H1 (cell line): Measurements from ENCODE around the gene GOLPH3L. TPM values are rescaled to one million over a fixed set of nuclear protein-coding genes. Genes with fewer than 3 reads are reported as not detected.
A peak's percentile ranks its signal among the peaks of the same experiment; 100 is the strongest.

ENCODE experiments used
- CTCF ChIA-PET: fragments of 300-600 bp; sonication (Branson Sonifier 250); formaldehyde crosslinking; loops from one replicate; lab custom pipeline; 2021; ENCODE audit not compliant: partially characterized antibody; lab: Charles Lee
- POLR2A ChIA-PET: fragments of 300-600 bp; sonication (Branson Sonifier 250); formaldehyde crosslinking; loops from one replicate; lab custom pipeline; 2021; ENCODE audit warnings: inconsistent platforms; ENCODE audit not compliant: partially characterized antibody; lab: Charles Lee
- DNase-seq, 2 experiments: peaks; one replicate each; pipeline versions ENCODE4 v3.0.0 to v3.0.0-alpha.2; 2010 to 2022; ENCODE audit warnings: low spot score in 2 of 2, low read depth in 1 of 2, mixed read lengths in 1 of 2
- FAIRE-seq: peaks from 2 replicates; lab custom pipeline; 2011; peaks lifted over from hg19 to GRCh38; lab: Jason Lieb, UNC
- H2AFZ ChIP-seq: 2 replicates; pipeline ENCODE4 v1.8.1; 2012; ENCODE audit warnings: low read length, inconsistent platforms
- H2AK5ac ChIP-seq: 2 replicates; pipeline ENCODE4 v1.6.1; 2013; ENCODE audit warnings: low read depth, low read length
- H2BK120ac ChIP-seq: replicated peaks from 2 replicates; pipeline ENCODE3; 2013; ENCODE audit warnings: low read depth, low read length, inconsistent platforms
- H2BK12ac ChIP-seq: 2 replicates; pipeline ENCODE4 v1.6.1; 2013; ENCODE audit warnings: low read depth, low read length
- H2BK15ac ChIP-seq: 2 replicates; pipeline ENCODE4 v1.6.1; 2013; ENCODE audit warnings: low read length
- H2BK20ac ChIP-seq: 2 replicates; pipeline ENCODE4 v1.6.1; 2013; ENCODE audit warnings: low read length
- H2BK5ac ChIP-seq: 2 replicates; pipeline ENCODE4 v1.6.1; 2013; ENCODE audit warnings: low read depth, low read length
- H3K14ac ChIP-seq: 2 replicates; pipeline ENCODE4 v1.6.1; 2013; ENCODE audit warnings: inconsistent platforms; ENCODE audit not compliant: insufficient read length
- H3K18ac ChIP-seq: 2 replicates; pipeline ENCODE4 v1.6.1; 2013; ENCODE audit warnings: low read length; ENCODE audit errors: extremely low read depth
- H3K23ac ChIP-seq: 2 replicates; pipeline ENCODE4 v1.6.1; 2013; ENCODE audit warnings: inconsistent platforms; ENCODE audit not compliant: insufficient read length
- H3K23me2 ChIP-seq: 2 replicates; pipeline ENCODE4 v1.6.1; 2013; ENCODE audit warnings: low read depth, low read length
- H3K27ac ChIP-seq: 2 replicates; pipeline ENCODE4 v1.6.1; 2011; ENCODE audit warnings: low read depth, low read length, inconsistent platforms
- H3K27me3 ChIP-seq, 4 experiments: replicated peaks in 1 of 4; 1 replicate in 1 of 4; 2 replicates in 3 of 4; pipeline versions ENCODE4 v1.6.1 to v1.8.1; 2011 to 2013; ENCODE audit warnings: low read length in 3 of 4, mild to moderate bottlenecking in 3 of 4, inconsistent platforms in 2 of 4, mixed read lengths in 2 of 4, moderate library complexity in 1 of 4; ENCODE audit not compliant: control insufficient read depth in 3 of 4, insufficient read depth in 3 of 4; ENCODE audit errors: extremely low read depth in 1 of 4
- H3K36me3 ChIP-seq, 4 experiments: 2 replicates each; pipeline versions ENCODE4 v1.6.1 to v1.8.1; 2011 to 2013; ENCODE audit warnings: mild to moderate bottlenecking in 4 of 4, low read length in 3 of 4, moderate library complexity in 2 of 4, control low read depth in 1 of 4, inconsistent platforms in 1 of 4; ENCODE audit not compliant: insufficient read depth in 4 of 4, control insufficient read depth in 2 of 4
- H3K4ac ChIP-seq: replicated peaks from 2 replicates; pipeline ENCODE3; 2013; ENCODE audit warnings: low read length, low read depth, mixed read lengths, inconsistent platforms; ENCODE audit not compliant: insufficient read length
- H3K4me1 ChIP-seq, 4 experiments: replicated peaks in 1 of 4; 1 replicate in 1 of 4; 2 replicates in 3 of 4; pipeline versions ENCODE4 v1.6.1 to v1.8.1; 2011 to 2013; ENCODE audit warnings: low read length in 3 of 4, inconsistent platforms in 2 of 4, mixed read lengths in 1 of 4; ENCODE audit not compliant: insufficient read depth in 4 of 4, control insufficient read depth in 3 of 4
- H3K4me2 ChIP-seq, 2 experiments: 2 replicates each; pipeline versions ENCODE4 v1.6.1 to v1.8.1; 2011 to 2013; ENCODE audit warnings: low read depth in 2 of 2, low read length in 2 of 2, control low read depth in 1 of 2, inconsistent platforms in 1 of 2, mild to moderate bottlenecking in 1 of 2; ENCODE audit not compliant: insufficient read depth in 1 of 2
- H3K4me3 ChIP-seq, 4 experiments: fragments of 200-600, 300-600 bp in 1 of 4; sonication (generic), shearing (Covaris generic), sonication (Bioruptor Twin) in 1 of 4; 2 replicates each; pipeline versions ENCODE4 v1.5.1 to v1.8.1; 2011 to 2016; ENCODE audit warnings: low read length in 4 of 4, low read depth in 3 of 4, control low read depth in 2 of 4, inconsistent platforms in 2 of 4, mild to moderate bottlenecking in 2 of 4, mixed read lengths in 1 of 4, moderate library complexity in 1 of 4; ENCODE audit not compliant: insufficient read depth in 2 of 4; ENCODE audit errors: extremely low read depth in 1 of 4
- H3K56ac ChIP-seq: replicated peaks from 2 replicates; pipeline ENCODE3; 2013; ENCODE audit warnings: low read depth, mild to moderate bottlenecking, mixed read lengths, low read length, inconsistent platforms; ENCODE audit not compliant: insufficient read length
- H3K79me1 ChIP-seq: 2 replicates; pipeline ENCODE4 v1.6.1; 2013; ENCODE audit warnings: low read depth, low read length, control low read depth
- H3K79me2 ChIP-seq, 2 experiments: 2 replicates each; pipeline versions ENCODE4 v1.6.1 to v1.8.1; 2012 to 2013; ENCODE audit warnings: low read length in 2 of 2, mild to moderate bottlenecking in 2 of 2, inconsistent platforms in 1 of 2; ENCODE audit not compliant: insufficient read depth in 2 of 2, control insufficient read depth in 1 of 2
- H3K9ac ChIP-seq, 4 experiments: replicated peaks in 1 of 4; 1 replicate in 1 of 4; 2 replicates in 3 of 4; pipeline versions ENCODE4 v1.6.1 to v1.8.1; 2011 to 2013; ENCODE audit warnings: low read depth in 3 of 4, low read length in 3 of 4, control low read depth in 2 of 4, mild to moderate bottlenecking in 2 of 4, moderate library complexity in 2 of 4, inconsistent platforms in 1 of 4; ENCODE audit errors: extremely low read depth in 1 of 4
- H3K9me3 ChIP-seq, 2 experiments: 2 replicates each; pipeline versions ENCODE4 v1.6.1 to v1.8.1; 2012 to 2013; ENCODE audit warnings: mild to moderate bottlenecking in 2 of 2, moderate library complexity in 2 of 2, control low read depth in 1 of 2, inconsistent platforms in 1 of 2, low read depth in 1 of 2, low read length in 1 of 2, mixed read lengths in 1 of 2; ENCODE audit not compliant: insufficient read depth in 2 of 2
- H4K20me1 ChIP-seq, 2 experiments: replicated peaks in 1 of 2; 2 replicates each; pipeline versions ENCODE3 to v1.8.1; 2011 to 2013; ENCODE audit warnings: inconsistent platforms in 2 of 2, low read length in 2 of 2, mild to moderate bottlenecking in 1 of 2; ENCODE audit not compliant: insufficient read depth in 2 of 2, control insufficient read depth in 1 of 2
- H4K5ac ChIP-seq: 2 replicates; pipeline ENCODE4 v1.6.1; 2013; ENCODE audit warnings: low read length, low read depth, mixed read lengths, inconsistent platforms; ENCODE audit not compliant: insufficient read length
- H4K8ac ChIP-seq: 2 replicates; pipeline ENCODE4 v1.8.0; 2013; ENCODE audit warnings: mild to moderate bottlenecking, moderate library complexity, low read length, inconsistent platforms; ENCODE audit not compliant: insufficient read depth; ENCODE audit errors: extremely low read depth
- H4K91ac ChIP-seq: replicated peaks from 2 replicates; pipeline ENCODE3; 2013; ENCODE audit warnings: low read length, mixed read lengths, inconsistent platforms; ENCODE audit not compliant: insufficient read length
- WGBS, 2 experiments: shearing (Covaris generic) in 1 of 2; methylation state at CpG; one replicate each; pipeline versions ENCODE4 v1.1.6 to v1.1.7; 2013 to 2015; ENCODE audit warnings: low lambda C conversion rate in 2 of 2, mixed read lengths in 2 of 2, inconsistent platforms in 1 of 2, low coverage in 1 of 2, missing lambda C conversion rate in 1 of 2; ENCODE audit not compliant: insufficient replicate concordance in 2 of 2, insufficient coverage in 1 of 2, insufficient read length in 1 of 2; ENCODE audit errors: extremely low coverage in 1 of 2, missing lambda C conversion rate in 1 of 2; 5-methylcytosine and 5-hydroxymethylcytosine counted together
- polyA plus RNA-seq, 7 experiments: library from polyadenylated mRNA; depleted of rRNA in 3 of 7; stranded (reverse) in 5 of 7; unstranded in 2 of 7; fragments of >200 nt in 5 of 7; fragments of 200-250 nt in 2 of 7; gene quantifications; 1 replicate in 5 of 7; 2 replicates in 1 of 7; 4 replicates in 1 of 7; pipeline versions ENCODE4 v1.2.1 to v1.2.3, GENCODE V29; 2011 to 2013; ENCODE audit warnings: missing spikeins in 2 of 7, mixed read lengths in 2 of 7
- total RNA-seq: library from RNA; stranded (reverse); fragmentation: NEBNext Ultra II Directional; extraction: Animal tissue kit (Norgen Biotek cat#: 25700); gene quantifications from 2 replicates; pipeline ENCODE4 v1.2.1, GENCODE V29; 2021

The GOLPH3L gene
- total and polyA plus RNA-seq, 2 of the 8 experiments (the other 6 are each of a cell fraction or from before 2014, with no cell fraction given): 13.3 to 40.8 TPM

DNA sequence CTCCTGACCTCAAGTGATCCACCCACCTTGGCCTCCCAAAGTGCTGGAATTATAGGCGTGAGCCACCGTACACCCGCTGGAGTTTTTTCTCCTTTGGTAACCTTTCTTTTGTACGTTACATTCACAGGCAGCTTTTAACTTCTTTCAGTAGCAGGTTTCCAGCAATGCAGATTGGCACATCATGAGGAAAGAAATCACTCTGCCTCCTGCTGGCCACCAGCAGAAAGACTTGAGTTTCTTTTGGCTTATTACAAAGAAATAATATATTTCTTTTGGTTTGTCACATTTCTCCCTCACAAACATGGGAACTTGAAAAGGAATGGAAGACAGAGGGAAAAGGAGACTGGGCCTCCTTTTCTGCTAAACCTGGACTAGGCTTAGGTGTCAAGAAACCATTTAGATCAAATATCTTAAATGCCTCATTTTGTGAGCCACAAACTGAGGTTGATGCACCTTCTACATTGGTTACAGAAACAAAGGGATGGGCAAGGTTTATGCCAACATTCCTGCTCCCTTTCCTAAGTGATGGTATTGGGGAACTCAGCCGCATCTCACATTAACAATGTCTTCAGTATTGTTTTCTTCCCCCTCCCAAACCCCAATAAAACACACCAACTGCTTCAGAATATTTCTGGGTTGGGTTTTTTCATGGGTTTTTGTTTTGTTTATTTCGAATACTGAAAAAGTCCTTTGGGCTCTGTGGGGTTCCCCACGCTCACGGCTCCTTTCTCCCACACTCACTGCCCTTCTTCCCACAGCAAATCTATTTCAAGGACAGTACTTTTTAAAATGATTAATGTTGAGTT lies 75.3 kb downstream of the GOLPH3L start:
- Histone ChIP-seq H3K27ac (no peak overlapping the region), H3K9me3 (no peaks in the 10 kb centered on the region), H3K79me1 (no peaks in the 10 kb centered on the region; the same call in 1 of the 2 replicates), H4K8ac (no peak overlapping the region), H2BK5ac (0 out of 2 replicates have a peak overlapping the region, but pooled peaks have one; percentile 29), H3K79me2 (peaks cover 0 to 11% of the 10 kb centered on the region in 2 experiments; a peak in 2 of 4 replicates), H4K20me1 (no peaks in the 10 kb centered on the region), H3K4me2 (no peak overlapping the region), H3K9ac (no peak overlapping the region), H4K91ac (no peak overlapping the region), H3K4ac (no peak overlapping the region), H2BK20ac (no peak overlapping the region), H3K56ac (no peak overlapping the region), H3K23ac (no peak overlapping the region), H3K27me3 (no peaks in the 10 kb centered on the region), H3K4me3 (no peak overlapping the region), H3K18ac (no peak overlapping the region), H3K4me1 (peaks cover 0 to 7% (median 2%) of the 10 kb centered on the region in 4 experiments; a peak in 1 of 7 replicates), H2AK5ac (no peak overlapping the region), H3K23me2 (no peaks in the 10 kb centered on the region), H2BK120ac (no peak overlapping the region), H2BK12ac (no peak overlapping the region), H4K5ac (no peak overlapping the region), H2AFZ (no peak overlapping the region), H3K36me3 (peaks cover 31 to 78% (median 62%) of the 10 kb centered on the region in 4 experiments), H3K14ac (no peak overlapping the region), H2BK15ac (no peak overlapping the region)
- WGBS, 2 experiments: 90% methylated on average over 8 of the region's 8 CpGs; no CpG with 5 or more reads in 1 of the 2 experiments
- DNase-seq (no peak), FAIRE-seq (no peak)
- POLR2A ChIA-PET: interaction anchor here (1.0 to 43.5 kb wide), 5 partner anchors 8 to 63 kb away, joined by 3 to 1380 read pairs (median 105); partner anchors contain the start of genes ADAMTSL4, ENSA and MCL1
- CTCF ChIA-PET: interaction anchor here (0.6 to 17.6 kb wide), 15 partner anchors 14 to 510 kb away, joined by 3 to 210 read pairs (median 3); partner anchors contain the start of gene GOLPH3L
